Loucy (cell line): ENCODE data around the gene C2.
A peak's percentile ranks its signal among the peaks of the same experiment; 100 is the strongest.

Experiments used
- H2AFZ ChIP-seq: fragments of 200-600 bp; sonication (generic); 2 replicates; pipeline ENCODE4 v1.6.0; 2016; ENCODE audit warnings: antibody characterized with exemption, mild to moderate bottlenecking, low read length, moderate library complexity
- H3F3A ChIP-seq: fragments of 200-600 bp; 2 replicates; pipeline ENCODE4 v1.6.0; 2016; ENCODE audit warnings: antibody characterized with exemption, low read depth, mild to moderate bottlenecking
- H3K27me3 ChIP-seq: fragments of 200-600 bp; sonication (generic); 2 replicates; pipeline ENCODE4 v1.6.1; 2014; ENCODE audit warnings: low read length, mild to moderate bottlenecking; ENCODE audit not compliant: insufficient read depth, poor library complexity, severe bottlenecking
- H3K36me3 ChIP-seq: fragments of 200-600 bp; sonication (generic); 2 replicates; pipeline ENCODE4 v1.6.1; 2016; ENCODE audit warnings: low read length; ENCODE audit not compliant: insufficient read depth
- H3K4me1 ChIP-seq: fragments of 200-600 bp; sonication (generic); 2 replicates; pipeline ENCODE4 v1.5.1; 2014; ENCODE audit warnings: low read length, mild to moderate bottlenecking; ENCODE audit not compliant: insufficient read depth, poor library complexity, severe bottlenecking
- H3K4me2 ChIP-seq: fragments of 200-600 bp; sonication (generic); 2 replicates; pipeline ENCODE4 v1.6.0; 2014; ENCODE audit warnings: antibody characterized with exemption, low read length, low read depth, mild to moderate bottlenecking; ENCODE audit not compliant: poor library complexity, severe bottlenecking
- H3K4me3 ChIP-seq: fragments of 200-600 bp; sonication (generic); 2 replicates; pipeline ENCODE4 v1.5.1; 2014; ENCODE audit warnings: low read length, mild to moderate bottlenecking, mixed read lengths; ENCODE audit not compliant: poor library complexity, severe bottlenecking
- H3K79me2 ChIP-seq: fragments of 200-600 bp; sonication (generic); 2 replicates; pipeline ENCODE4 v1.6.1; 2014; ENCODE audit warnings: low read length; ENCODE audit not compliant: insufficient read depth
- H3K9ac ChIP-seq: fragments of 200-600 bp; sonication (generic); 2 replicates; pipeline ENCODE4 v1.6.0; 2014; ENCODE audit warnings: mild to moderate bottlenecking, low read depth, low read length, moderate library complexity; ENCODE audit not compliant: poor library complexity, severe bottlenecking
- H3K9me2 ChIP-seq: fragments of 200-600 bp; sonication (generic); replicated peaks from 2 replicates; pipeline ENCODE4 v1.6.1; 2016; ENCODE audit warnings: low read depth, low read length, mixed read lengths
- H3K9me3 ChIP-seq: fragments of 200-600 bp; sonication (generic); 2 replicates; pipeline ENCODE4 v1.6.1; 2014; ENCODE audit warnings: mild to moderate bottlenecking, antibody characterized with exemption, low read length, low read depth; ENCODE audit not compliant: insufficient read depth
- H4K20me1 ChIP-seq: fragments of 200-600 bp; sonication (generic); 2 replicates; pipeline ENCODE4 v1.6.0; 2014; ENCODE audit warnings: antibody characterized with exemption, low read length, mild to moderate bottlenecking; ENCODE audit not compliant: insufficient read depth, poor library complexity, severe bottlenecking
- CTCF ChIP-seq: fragments of 200-600 bp; sonication (generic); conservative IDR thresholded peaks from 2 replicates; pipeline ENCODE4 v1.5.1; 2014; ENCODE audit warnings: mild to moderate bottlenecking, antibody characterized with exemption, low read length
- EZH2phosphoT487 ChIP-seq: fragments of 200-600 bp; IDR thresholded peaks from 2 replicates; pipeline ENCODE4 v1.6.1; 2018; ENCODE audit warnings: antibody characterized with exemption, mild to moderate bottlenecking, moderate library complexity, borderline replicate concordance

The C2 gene

GRCh38 chr6:31948753-31949413 is 21.4 kb downstream of the C2 start:
- no peaks in the 10 kb centered on the region for H3K9me2 ChIP-seq
- H3K4me2 ChIP-seq, result no peak overlapping the region
- no peaks in the 10 kb centered on the region for H3K27me3 ChIP-seq
- H3K9ac ChIP-seq, result no peak overlapping the region
- no peaks in the 10 kb centered on the region for H3F3A ChIP-seq
- no peaks in the 10 kb centered on the region for H3K9me3 ChIP-seq
- no peak overlapping the region for H2AFZ ChIP-seq
- no peak overlapping the region for H3K4me3 ChIP-seq
- no peaks in the 10 kb centered on the region for H3K4me1 ChIP-seq
- TF ChIP-seq EZH2phosphoT487 (no peak), CTCF (no peak)
- peaks cover 19% of the 10 kb centered on the region; the same call in 1 of the 2 replicates for H3K36me3 ChIP-seq
- H3K79me2 ChIP-seq, result no peaks in the 10 kb centered on the region
- no peaks in the 10 kb centered on the region for H4K20me1 ChIP-seq

GRCh38 chr6:31949926-31950548 is 22.5 kb downstream of the C2 start:
- no peak overlapping the region for H3K4me3 ChIP-seq
- H3K9me2 ChIP-seq, result no peaks in the 10 kb centered on the region
- H3K27me3 ChIP-seq, result no peaks in the 10 kb centered on the region
- H3K9ac ChIP-seq, result no peak overlapping the region
- TF ChIP-seq EZH2phosphoT487 (no peak), CTCF (no peak)
- no peaks in the 10 kb centered on the region for H4K20me1 ChIP-seq
- no peak overlapping the region for H3K4me2 ChIP-seq
- H3K79me2 ChIP-seq, result no peaks in the 10 kb centered on the region
- no peak overlapping the region for H2AFZ ChIP-seq
- no peaks in the 10 kb centered on the region for H3K9me3 ChIP-seq
- peaks cover 28% of the 10 kb centered on the region; the same call in 1 of the 2 replicates for H3K36me3 ChIP-seq
- H3K4me1 ChIP-seq, result no peaks in the 10 kb centered on the region
- no peaks in the 10 kb centered on the region for H3F3A ChIP-seq

GRCh38 chr6:31952140-31952805 is 24.8 kb downstream of the C2 start:
- Histone ChIP-seq H3K4me1 (peaks cover under 1% of the 10 kb centered on the region), H3K27me3 (no peaks in the 10 kb centered on the region), H3K9me2 (no peaks in the 10 kb centered on the region), H3K79me2 (peaks cover 10% of the 10 kb centered on the region; the same call in 1 of the 2 replicates), H3K4me3 (no peak overlapping the region), H3K4me2 (no peak overlapping the region), H3F3A (no peaks in the 10 kb centered on the region), H3K9me3 (no peaks in the 10 kb centered on the region), H4K20me1 (no peaks in the 10 kb centered on the region), H3K36me3 (peaks cover 33% of the 10 kb centered on the region; the same call in 1 of the 2 replicates), H3K9ac (no peak overlapping the region), H2AFZ (no peak overlapping the region)
- TF ChIP-seq EZH2phosphoT487 (no peak), CTCF (peak; percentile 93)
